ENCODE measurements around the gene AGAP1. TPM values are rescaled to one million over a fixed set of nuclear protein-coding genes. Genes with fewer than 3 reads are reported as not detected.

AGAP1 gene
- total RNA-seq, 1 donor from 2014 or later = 54.7 TPM

GRCh38 chr2:236166796-236167296 is 673.0 kb downstream of the AGAP1 start:
- Mint-ChIP-seq H3K27ac (ENCODE audit: unreplicated experiment) (peak overlapping the region; percentile 23), H3K4me3 (peak overlapping the region; percentile 88), H3K27me3 (ENCODE audit: low read depth) (peaks cover 76% of the 10 kb centered on the region), H3K36me3 (ENCODE audit: low read depth) (peaks cover 3% of the 10 kb centered on the region), H3K9me3 (no peaks in the 10 kb centered on the region), H3K4me1 (peaks cover 53% of the 10 kb centered on the region)
- no peak for DNase-seq (ENCODE audit: low read depth, low spot score)
- no peak for TF ChIP-seq CTCF (conservative IDR thresholded peaks at IDR 0.05)

GRCh38 chr2:236167297-236168109 is 673.7 kb downstream of the AGAP1 start:
- Mint-ChIP-seq H3K36me3 (ENCODE audit: low read depth) (peaks cover 3% of the 10 kb centered on the region), H3K27me3 (ENCODE audit: low read depth) (peaks cover 76% of the 10 kb centered on the region), H3K4me3 (peak overlapping the region; percentile 59), H3K4me1 (peaks cover 57% of the 10 kb centered on the region), H3K27ac (ENCODE audit: unreplicated experiment) (no peak overlapping the region), H3K9me3 (no peaks in the 10 kb centered on the region)
- no peak for DNase-seq (ENCODE audit: low read depth, low spot score)
- TF ChIP-seq CTCF (conservative IDR thresholded peaks at IDR 0.05) = peak; percentile 32

- Mint-ChIP-seq H3K36me3 (ENCODE audit: low read depth) (peaks cover 3% of the 10 kb centered on the region), H3K4me1 (peaks cover 53% of the 10 kb centered on the region), H3K27me3 (ENCODE audit: low read depth) (peaks cover 77% of the 10 kb centered on the region), H3K4me3 (peak within 1 kb of the TSS; percentile 88), H3K27ac (ENCODE audit: unreplicated experiment) (no peak within 1 kb of the TSS), H3K9me3 (no peaks in the 10 kb centered on the region)
- no peak for TF ChIP-seq CTCF (conservative IDR thresholded peaks at IDR 0.05)
- peak; percentile 61 for DNase-seq (ENCODE audit: low read depth, low spot score)
Observed at GRCh38 chr2:236168110-236169080, 674.6 kb downstream of the AGAP1 start, which contains the start of gene GBX2. GBX2 (minus strand) TSS chr2:236168386; CDS start chr2:236167971, 415 bp downstream.

GRCh38 chr2:236169151-236169721 is 675.4 kb downstream of the AGAP1 start:
- peaks cover 81% of the 10 kb centered on the region for H3K27me3 Mint-ChIP-seq (ENCODE audit: low read depth)
- peaks cover 3% of the 10 kb centered on the region for H3K36me3 Mint-ChIP-seq (ENCODE audit: low read depth)
- no peak for TF ChIP-seq CTCF (conservative IDR thresholded peaks at IDR 0.05)
- H3K9me3 Mint-ChIP-seq = no peaks in the 10 kb centered on the region
- H3K4me3 Mint-ChIP-seq = peak overlapping the region; percentile 49
- peaks cover 60% of the 10 kb centered on the region for H3K4me1 Mint-ChIP-seq
- no peak for DNase-seq (ENCODE audit: low read depth, low spot score)
- H3K27ac Mint-ChIP-seq (ENCODE audit: unreplicated experiment) = peak overlapping the region; percentile 89

Data from neural crest cell (in vitro differentiated cells).